H1 (cell line): ENCODE data around the gene ZNF468. TPM values are rescaled to one million over a fixed set of nuclear protein-coding genes. Genes with fewer than 3 reads are reported as not detected.

Experiments used
- ASH2L ChIP-seq: fragments of 200-600, 300-600 bp; sonication (generic); IDR thresholded peaks from one replicate; pipeline ENCODE4 v1.7.1; 2017; ENCODE audit warnings: low read length
- CREB1 ChIP-seq: IDR thresholded peaks from 2 replicates; pipeline ENCODE4 v1.6.1; 2012; ENCODE audit warnings: inconsistent platforms
- CTBP2 ChIP-seq: IDR thresholded peaks from 2 replicates; pipeline ENCODE4 v1.7.0; 2011; ENCODE audit warnings: borderline replicate concordance, mild to moderate bottlenecking, moderate library complexity, mixed read lengths, low read length; ENCODE audit not compliant: insufficient read depth, insufficient read length
- PHF8 ChIP-seq: fragments of 200-600 bp; sonication (generic); conservative IDR thresholded peaks from 2 replicates; pipeline ENCODE4 v1.7.1; 2012; ENCODE audit warnings: low read depth, mild to moderate bottlenecking, inconsistent platforms, low read length, moderate library complexity
- polyA plus RNA-seq, 7 experiments: library from polyadenylated mRNA; depleted of rRNA in 3 of 7; stranded (reverse) in 5 of 7; unstranded in 2 of 7; fragments of >200 nt in 5 of 7; fragments of 200-250 nt in 2 of 7; gene quantifications; 1 replicate in 5 of 7; 2 replicates in 1 of 7; 4 replicates in 1 of 7; pipeline versions ENCODE4 v1.2.1 to v1.2.3, GENCODE V29; 2011 to 2013; ENCODE audit warnings: missing spikeins in 2 of 7, mixed read lengths in 2 of 7
- total RNA-seq: library from RNA; stranded (reverse); fragmentation: NEBNext Ultra II Directional; extraction: Animal tissue kit (Norgen Biotek cat#: 25700); gene quantifications from 2 replicates; pipeline ENCODE4 v1.2.1, GENCODE V29; 2021
- TF ChIP-seq, protein P1 (sequence below): IDR thresholded peaks from 2 replicates; pipeline ENCODE4 v1.6.1; 2012; ENCODE audit warnings: inconsistent platforms
- TF ChIP-seq, protein P2 (sequence below): IDR thresholded peaks from 2 replicates; pipeline ENCODE4 v1.6.1; 2011; ENCODE audit warnings: low read depth, mild to moderate bottlenecking, low read length; ENCODE audit not compliant: insufficient read depth

Gene ZNF468
- total and polyA plus RNA-seq, 2 of the 8 experiments (the other 6 are each of a cell fraction or from before 2014, with no cell fraction given): 13.5 to 26.1 TPM

DNA sequence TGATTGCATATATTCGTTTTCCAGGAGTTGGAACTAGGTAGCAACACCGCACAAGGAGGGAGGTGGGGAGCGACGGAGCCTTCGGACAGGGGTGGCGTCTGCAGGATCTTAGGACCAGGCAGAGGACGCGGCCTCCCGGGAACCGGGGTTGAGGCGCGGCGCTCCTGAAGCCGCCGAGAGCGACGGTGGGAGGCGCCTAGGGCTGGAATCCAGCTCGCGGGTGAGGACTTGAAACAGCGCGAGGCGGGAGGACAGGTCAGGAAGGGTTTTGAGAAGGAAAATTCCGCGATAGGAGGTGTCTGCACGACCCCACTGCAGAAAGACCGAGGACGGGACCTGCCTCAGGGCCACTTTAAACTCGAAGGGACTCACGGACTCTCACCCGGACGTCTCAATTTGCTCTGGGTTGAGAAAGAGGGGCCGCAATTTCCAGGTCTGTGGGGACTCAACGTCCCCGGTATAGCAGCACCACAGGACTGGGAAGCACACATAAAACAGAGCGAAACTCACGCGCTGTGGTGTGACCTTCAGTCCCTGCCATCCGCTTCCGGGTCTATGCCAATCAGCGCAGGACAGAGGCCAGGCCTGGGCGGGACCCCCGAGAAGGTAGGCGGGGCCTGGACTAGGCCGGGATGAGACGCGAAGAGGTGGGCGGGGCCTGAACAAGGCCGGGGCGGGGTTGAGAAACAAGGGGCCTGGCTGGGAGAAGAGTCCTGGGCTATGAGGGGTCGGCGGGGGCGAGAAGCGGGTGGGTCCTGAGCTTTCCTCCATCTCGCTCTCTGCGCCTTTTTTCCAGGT, 39.9 kb upstream of the ZNF468 start, which contains the start of gene ZNF320 (continued):
- TF ChIP-seq PHF8 (peak; percentile 86), CREB1 (no peak), ASH2L (peak; percentile 80), CTBP2 (no peak)
- TF ChIP-seq, protein P1, sequence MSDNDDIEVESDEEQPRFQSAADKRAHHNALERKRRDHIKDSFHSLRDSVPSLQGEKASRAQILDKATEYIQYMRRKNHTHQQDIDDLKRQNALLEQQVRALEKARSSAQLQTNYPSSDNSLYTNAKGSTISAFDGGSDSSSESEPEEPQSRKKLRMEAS: 0 out of 2 replicates have a peak, but pooled peaks have one; percentile 0
- TF ChIP-seq, protein P2, sequence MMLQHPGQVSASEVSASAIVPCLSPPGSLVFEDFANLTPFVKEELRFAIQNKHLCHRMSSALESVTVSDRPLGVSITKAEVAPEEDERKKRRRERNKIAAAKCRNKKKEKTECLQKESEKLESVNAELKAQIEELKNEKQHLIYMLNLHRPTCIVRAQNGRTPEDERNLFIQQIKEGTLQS: no peak
